Smooth muscle cell (in vitro differentiated cells): Measurements from ENCODE around the gene R3HDM2. TPM values are rescaled to one million over a fixed set of nuclear protein-coding genes. Genes with fewer than 3 reads are reported as not detected.

Experiments
- DNase-seq: peaks from one replicate; lab custom pipeline; 2025; ENCODE audit not compliant: unreplicated experiment; lab: John Stamatoyannopoulos, UW
- H2AFZ ChIP-seq: fragments of 200-600 bp; sonication (generic); 2 replicates; pipeline ENCODE4 v1.6.0; 2016; ENCODE audit warnings: antibody characterized with exemption, low read depth, mild to moderate bottlenecking
- H3F3A ChIP-seq: fragments of 200-600 bp; sonication (generic); 2 replicates; pipeline ENCODE4 v1.6.0; 2017; ENCODE audit warnings: antibody characterized with exemption, low read depth
- H3K27ac ChIP-seq: fragments of 200-600 bp; sonication (generic); 2 replicates; pipeline ENCODE4 v1.5.1; 2016; ENCODE audit warnings: low read depth, mild to moderate bottlenecking
- H3K27me3 ChIP-seq: fragments of 200-600 bp; sonication (generic); 2 replicates; pipeline ENCODE4 v1.6.1; 2016; ENCODE audit warnings: low read depth, mild to moderate bottlenecking
- H3K36me3 ChIP-seq: fragments of 200-600 bp; sonication (generic); 2 replicates; pipeline ENCODE4 v1.5.1; 2016; ENCODE audit warnings: low read depth
- H3K4me1 ChIP-seq: fragments of 200-600 bp; sonication (generic); 2 replicates; pipeline ENCODE4 v1.5.1; 2016; ENCODE audit warnings: low read depth
- H3K4me2 ChIP-seq: fragments of 200-600 bp; sonication (generic); 2 replicates; pipeline ENCODE4 v1.6.0; 2016; ENCODE audit warnings: mild to moderate bottlenecking
- H3K4me3 ChIP-seq: fragments of 200-600 bp; sonication (generic); 2 replicates; pipeline ENCODE4 v1.5.1; 2016; ENCODE audit warnings: mild to moderate bottlenecking
- H3K79me2 ChIP-seq: fragments of 200-600 bp; sonication (generic); 2 replicates; pipeline ENCODE4 v1.6.0; 2016; ENCODE audit warnings: low read depth, mild to moderate bottlenecking
- H3K9ac ChIP-seq: fragments of 200-600 bp; sonication (generic); 2 replicates; pipeline ENCODE4 v1.6.0; 2016; ENCODE audit warnings: low read depth
- H3K9me3 ChIP-seq: fragments of 200-600 bp; sonication (generic); replicated peaks from 2 replicates; pipeline ENCODE4 v1.5.1; 2016; ENCODE audit warnings: low read depth
- H4K20me1 ChIP-seq: fragments of 200-600 bp; sonication (generic); 2 replicates; pipeline ENCODE4 v1.6.0; 2016; ENCODE audit warnings: low read depth
- CTCF ChIP-seq: fragments of 200-600 bp; sonication (generic); IDR thresholded peaks from 2 replicates; pipeline ENCODE4 v1.5.1; 2017; ENCODE audit warnings: borderline replicate concordance, mild to moderate bottlenecking, antibody characterized with exemption; ENCODE audit not compliant: insufficient read depth, poor library complexity, severe bottlenecking
- WGBS: methylation state at CpG from one replicate; pipeline ENCODE4 v1.1.7; 2016; ENCODE audit warnings: low lambda C conversion rate; 5-methylcytosine and 5-hydroxymethylcytosine counted together
- polyA plus RNA-seq: library from polyadenylated mRNA; unstranded; fragments of >200 nt; fragmentation: Nextera tagmentation; extraction: Ambion mirVana; gene quantifications from 2 replicates; pipeline ENCODE4 v1.2.1, GENCODE V29; 2016
- total RNA-seq: library from RNA; depleted of rRNA; stranded (reverse); fragments of >200 nt; gene quantifications from 2 replicates; pipeline ENCODE4 v1.2.3, GENCODE V29; 2014

The R3HDM2 gene
- total RNA-seq = 10.4 and 16.0 TPM in 2 replicates
- polyA plus RNA-seq = 12.2 and 17.2 TPM in 2 replicates

- peak within 1 kb of the TSS; percentile 85 for H3K4me2 ChIP-seq
- peak within 1 kb of the TSS; percentile 94 for H3K9ac ChIP-seq
Observed at GRCh38 chr12:57430931-57431566, at the start of gene R3HDM2. TSS of gene R3HDM2 (minus strand) at chr12:57431043. CDS start at chr12:57310428, 120,615 bp downstream.

GRCh38 chr12:57479376-57480115, 48.7 kb upstream of the R3HDM2 start, which contains the start of gene ARHGAP9:
TSS of gene ARHGAP9 (minus strand) at chr12:57479866. CDS start at chr12:57479406, 460 bp downstream.
- no peaks in the 10 kb centered on the region for H3F3A ChIP-seq
- 87% methylated on average over 6 of the region's 6 CpGs for WGBS
- H3K4me2 ChIP-seq = no peak within 1 kb of the TSS

More at GRCh38 chr12:57430931-57431566, at the start of gene R3HDM2:
- Histone ChIP-seq H4K20me1 (no peaks in the 10 kb centered on the region), H3K4me1 (peaks cover 11% of the 10 kb centered on the region), H2AFZ (peak within 1 kb of the TSS; percentile 92), H3K79me2 (peaks cover 30% of the 10 kb centered on the region), H3K4me3 (peak within 1 kb of the TSS; percentile 53), H3K27ac (peak within 1 kb of the TSS; percentile 92), H3F3A (no peaks in the 10 kb centered on the region), H3K36me3 (no peaks in the 10 kb centered on the region), H3K9me3 (no peaks in the 10 kb centered on the region), H3K27me3 (no peaks in the 10 kb centered on the region)
- TF ChIP-seq CTCF = no peak
- DNase-seq = peak; percentile 74
- WGBS = 6% methylated on average over 41 of the region's 41 CpGs

GRCh38 chr12:57479043-57479375, 48.2 kb upstream of the R3HDM2 start:
- 92% methylated on average over 10 of the region's 10 CpGs for WGBS
- Histone ChIP-seq H3K4me1 (peaks cover 13% of the 10 kb centered on the region), H3K79me2 (no peaks in the 10 kb centered on the region), H3K36me3 (no peaks in the 10 kb centered on the region), H3K4me2 (no peak overlapping the region), H3F3A (no peaks in the 10 kb centered on the region), H3K27me3 (peaks cover 46% of the 10 kb centered on the region), H3K4me3 (no peak overlapping the region), H3K27ac (no peak overlapping the region), H2AFZ (no peak overlapping the region), H3K9me3 (no peaks in the 10 kb centered on the region), H3K9ac (no peak overlapping the region), H4K20me1 (no peaks in the 10 kb centered on the region)
- no peak for DNase-seq
- no peak for TF ChIP-seq CTCF

More at GRCh38 chr12:57479376-57480115, 48.7 kb upstream of the R3HDM2 start, which contains the start of gene ARHGAP9:
- H3K79me2 ChIP-seq = no peaks in the 10 kb centered on the region
- no peaks in the 10 kb centered on the region for H3K9me3 ChIP-seq
- no peak for TF ChIP-seq CTCF
- DNase-seq = no peak
- H2AFZ ChIP-seq = no peak within 1 kb of the TSS
- no peak within 1 kb of the TSS for H3K4me3 ChIP-seq
- H4K20me1 ChIP-seq = no peaks in the 10 kb centered on the region
- H3K36me3 ChIP-seq = no peaks in the 10 kb centered on the region
- peaks cover 13% of the 10 kb centered on the region for H3K4me1 ChIP-seq
- H3K27ac ChIP-seq = no peak within 1 kb of the TSS
- H3K27me3 ChIP-seq = peaks cover 41% of the 10 kb centered on the region
- H3K9ac ChIP-seq = no peak within 1 kb of the TSS
